Activated CD4-positive, alpha-beta T cell treated with anti-CD3 and anti-CD28 coated beads, Interleukin-2, amount 50 U/mL, for 16 hours (primary cell): Measurements from ENCODE around the gene ADIPOR2.
"Not testable (repeated sequence)": the region's sequence is repeated elsewhere in the genome, so short reads cannot be mapped to it uniquely, and the experiment has no call there.

Experiments
- DNase-seq: peaks from one replicate; pipeline ENCODE4 v3.0.0-alpha.2; 2020

The ADIPOR2 gene

DNA sequence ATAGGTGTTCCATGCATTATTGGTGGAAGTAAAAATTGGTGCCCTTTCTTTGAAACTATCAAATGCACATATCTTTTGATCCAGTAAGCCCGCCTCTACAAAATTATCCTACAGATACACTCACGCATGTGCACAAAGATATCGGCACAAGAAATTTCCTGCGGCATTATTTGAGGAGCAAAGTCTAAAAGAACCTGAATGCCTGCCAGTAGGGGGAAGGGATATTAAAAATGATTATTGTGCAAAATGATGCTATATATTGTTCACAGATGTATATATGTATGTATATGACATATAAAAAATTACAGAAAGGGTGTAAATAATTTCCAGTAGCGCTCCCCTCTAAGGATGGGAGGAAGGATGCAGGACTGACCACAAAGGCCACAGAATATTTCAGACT, 24.7 kb upstream of the ADIPOR2 start:
- no peak for DNase-seq

GRCh38 chr12:1666685-1667162, 24.1 kb upstream of the ADIPOR2 start:
- no peak for DNase-seq

GRCh38 chr12:1668833-1669543, 21.9 kb upstream of the ADIPOR2 start:
- DNase-seq: no peak

DNA sequence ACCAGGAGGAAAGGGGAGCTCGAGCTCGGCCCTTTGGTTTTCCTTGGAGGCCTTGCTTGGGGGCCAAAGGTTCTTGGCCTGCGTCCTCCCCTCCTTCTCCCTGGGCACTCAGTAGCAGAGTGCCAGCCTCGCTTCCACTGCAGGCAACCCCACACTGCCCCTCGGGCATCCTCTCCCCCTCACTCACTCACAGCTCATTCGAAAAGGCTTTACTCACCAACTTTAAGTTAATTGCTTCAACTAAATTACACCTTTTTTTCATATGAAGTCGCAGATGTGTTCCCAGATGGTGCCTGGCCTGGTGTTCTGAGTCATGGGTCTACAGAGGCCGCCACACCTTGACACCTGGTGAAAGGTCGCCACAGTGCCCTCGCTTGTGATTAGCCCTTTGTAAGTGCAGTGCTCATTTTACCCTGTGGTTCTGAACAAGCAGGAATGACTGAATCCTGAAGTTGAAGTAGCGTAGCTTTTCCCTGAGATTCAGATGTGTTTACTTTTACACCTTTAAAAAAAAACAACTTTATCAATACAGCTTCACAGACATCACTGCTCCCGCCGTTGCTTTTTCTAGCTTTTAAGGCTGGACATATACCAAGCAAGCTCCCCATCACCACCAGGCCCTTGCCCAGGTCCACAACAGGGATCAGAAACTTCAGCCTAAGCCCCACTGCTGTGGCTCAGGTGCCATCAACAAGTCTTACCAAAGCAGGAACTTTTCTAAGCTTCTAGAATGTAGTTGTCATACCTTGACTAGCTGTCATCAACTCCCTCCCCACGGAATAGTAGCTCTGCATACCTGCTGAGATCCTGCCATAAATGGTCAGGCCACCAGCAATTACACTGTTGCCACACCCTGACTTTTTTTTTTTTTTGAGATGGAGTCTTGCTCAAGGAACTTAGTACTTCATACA, 20.3 kb upstream of the ADIPOR2 start:
- DNase-seq: no peak

DNA sequence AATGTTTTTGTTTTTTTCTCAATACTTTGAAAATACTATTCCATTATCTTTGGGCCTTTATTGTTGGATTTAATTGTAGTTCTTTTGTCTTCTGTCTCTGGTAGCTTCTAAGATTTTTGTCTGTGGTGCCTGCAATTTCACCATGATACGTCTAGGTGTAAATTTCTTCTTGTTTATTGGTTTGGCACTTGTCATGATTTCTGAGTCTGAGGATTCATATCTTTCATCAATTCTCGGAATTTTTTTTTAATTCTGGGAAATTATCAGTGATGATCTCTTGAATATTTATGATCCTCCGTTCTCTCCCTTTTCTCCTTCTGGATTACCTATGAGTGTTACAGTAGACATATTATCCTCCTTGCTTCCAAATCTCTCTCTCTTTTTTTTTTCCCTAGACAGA, 14.8 kb upstream of the ADIPOR2 start:
- DNase-seq: no peak

DNA sequence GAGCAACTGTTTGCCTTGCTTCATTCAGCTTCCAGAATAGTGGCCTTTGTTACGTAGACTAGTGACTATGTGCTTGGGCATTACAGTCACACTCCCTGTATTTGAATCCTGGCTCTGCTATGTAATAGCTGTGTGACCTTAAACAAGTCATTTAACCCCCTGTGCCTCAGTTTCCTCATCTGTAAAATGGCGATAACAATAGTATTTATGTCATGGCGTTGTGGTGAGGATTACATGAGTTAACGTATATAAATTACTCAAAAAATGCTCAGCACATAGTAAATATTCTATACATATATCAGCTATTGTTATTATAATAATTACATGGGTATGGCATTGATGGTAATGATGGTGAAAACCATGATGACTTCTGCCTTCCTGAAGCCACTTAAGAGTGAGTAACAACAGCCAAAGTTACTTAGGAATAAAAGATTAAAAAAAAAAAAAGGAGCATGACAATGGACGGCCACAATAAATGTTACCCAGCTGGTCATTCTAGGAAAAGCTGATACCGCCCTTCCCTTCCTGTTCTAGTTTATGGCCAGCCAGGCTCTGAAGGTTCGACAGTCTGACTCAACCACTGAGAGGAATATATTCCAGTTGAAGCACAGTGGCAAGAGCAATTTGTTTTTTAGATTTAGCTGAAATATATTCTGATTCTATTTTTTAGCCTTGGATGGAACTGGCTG, 9.9 kb upstream of the ADIPOR2 start:
- DNase-seq: no peak

GRCh38 chr12:1681493-1681807, 9.4 kb upstream of the ADIPOR2 start:
- no peak for DNase-seq

DNA sequence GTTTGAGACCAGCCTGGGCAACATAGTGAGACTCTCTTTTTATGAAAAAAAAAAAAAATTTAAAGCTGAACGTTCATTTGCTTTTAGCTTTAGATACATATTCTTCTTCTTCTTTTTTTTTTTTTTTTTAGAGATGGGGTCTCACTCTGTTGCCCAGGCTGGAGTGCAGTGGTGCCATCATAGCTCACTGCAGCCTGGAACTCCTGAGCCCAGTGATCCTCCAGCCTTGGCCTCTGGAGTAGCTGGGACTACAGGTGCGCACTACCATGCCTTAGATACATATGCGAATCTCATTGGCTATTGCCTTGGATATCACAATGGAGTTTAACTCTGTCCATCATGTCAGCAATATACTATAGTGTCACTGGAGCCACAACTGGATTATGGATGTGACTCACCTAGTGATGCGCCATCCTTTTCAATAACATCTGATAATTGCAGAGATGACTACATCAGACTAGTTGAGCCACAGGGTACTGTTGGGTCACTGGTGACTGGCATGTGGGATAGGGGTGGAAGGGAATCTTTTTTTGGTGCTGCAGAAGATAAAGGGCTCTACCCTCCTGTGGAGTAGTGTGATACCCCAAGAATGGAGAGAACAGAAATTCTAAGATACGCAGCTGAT, 2.7 kb upstream of the ADIPOR2 start:
- DNase-seq: peak; percentile 5

DNA sequence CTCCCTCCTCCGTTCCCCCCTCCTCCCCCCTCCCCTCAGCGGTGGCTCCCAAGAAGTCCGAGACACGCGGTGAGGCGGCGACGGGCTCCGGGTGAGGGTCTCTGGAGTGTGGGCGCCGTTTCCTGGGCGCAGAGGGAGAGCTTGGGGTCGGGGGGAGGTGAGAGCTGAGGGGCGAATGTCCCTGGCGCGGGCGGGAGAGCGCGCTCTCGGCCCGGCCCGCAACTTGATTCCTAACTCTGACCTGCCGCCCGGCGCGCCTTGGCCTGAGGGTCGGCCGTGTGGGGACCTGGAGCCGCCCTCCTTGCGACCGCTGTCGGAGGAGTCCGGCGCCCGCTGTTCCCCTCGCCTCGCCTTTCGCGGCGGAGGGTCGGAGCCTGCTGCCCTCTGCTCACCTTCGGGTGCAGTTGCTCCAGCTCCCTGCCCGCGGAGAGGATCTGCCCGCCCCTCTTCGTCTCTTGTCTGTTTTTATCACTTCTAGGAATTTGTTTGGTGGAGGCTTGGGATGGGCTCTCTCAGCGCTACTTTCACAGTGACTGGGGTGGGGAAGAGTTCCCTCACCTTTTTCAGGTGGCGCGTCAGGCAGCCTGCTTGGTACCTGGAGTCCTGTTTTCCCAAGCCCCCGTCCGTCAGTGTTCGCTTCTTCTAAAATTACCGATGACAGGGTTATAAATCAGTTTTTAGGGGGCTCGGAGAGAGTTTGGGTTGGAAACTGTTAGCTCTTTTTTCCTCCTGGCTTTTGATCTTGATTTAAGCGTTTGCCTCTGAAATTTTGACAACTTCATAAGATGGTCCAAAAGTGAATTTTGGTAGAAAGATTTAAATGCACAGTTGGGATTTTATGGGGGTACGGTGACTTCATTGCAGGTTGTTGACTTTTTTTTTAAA, 495 bp downstream of the ADIPOR2 start:
- peak; percentile 31 for DNase-seq

- DNase-seq: no peak
Observed at GRCh38 chr12:1692226-1692625, 1.4 kb downstream of the ADIPOR2 start.

GRCh38 chr12:1692895-1693610, 2.2 kb downstream of the ADIPOR2 start:
- DNase-seq: no peak

GRCh38 chr12:1695097-1695496, 4.2 kb downstream of the ADIPOR2 start:
- DNase-seq: not testable (repeated sequence)

DNA sequence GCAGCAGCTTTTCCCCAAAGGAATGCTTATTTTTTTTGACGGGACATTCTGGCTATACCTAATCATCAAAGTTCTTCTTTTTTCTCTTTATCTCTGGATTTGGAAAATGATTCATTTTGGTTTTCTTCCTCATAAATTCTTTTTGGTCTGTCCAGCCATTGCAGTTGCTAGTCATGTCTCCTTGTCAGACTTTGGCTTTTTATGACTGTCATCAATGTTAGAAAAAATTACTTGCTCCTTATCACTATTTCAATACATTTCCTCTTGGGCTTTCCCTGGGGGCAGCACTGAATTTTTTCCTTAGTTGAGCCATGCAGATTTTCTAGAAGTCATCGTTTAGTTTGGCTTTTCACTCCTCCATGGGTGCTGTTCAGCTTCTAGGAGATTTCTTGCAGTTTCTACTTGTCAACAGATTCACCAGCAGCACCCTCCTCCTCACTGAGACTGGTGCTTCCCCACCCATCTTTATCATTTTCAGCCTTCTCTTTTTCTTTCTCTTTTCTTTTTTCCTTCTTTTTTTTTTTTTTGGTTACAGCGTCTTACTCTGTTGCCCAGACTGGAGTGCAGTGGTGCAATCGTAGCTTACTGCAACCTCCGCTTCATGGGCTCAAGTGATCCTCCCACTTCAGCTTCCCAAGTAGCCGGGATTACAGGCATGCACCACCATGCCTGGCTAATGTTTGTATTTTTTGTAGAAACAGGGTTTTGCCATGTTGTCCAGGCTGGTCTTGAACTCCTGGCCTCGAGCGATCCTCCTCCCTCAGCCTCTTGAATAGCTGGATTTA, 5.2 kb downstream of the ADIPOR2 start:
- no peak for DNase-seq

GRCh38 chr12:1696800-1697199, 5.9 kb downstream of the ADIPOR2 start:
- DNase-seq: no peak

DNA sequence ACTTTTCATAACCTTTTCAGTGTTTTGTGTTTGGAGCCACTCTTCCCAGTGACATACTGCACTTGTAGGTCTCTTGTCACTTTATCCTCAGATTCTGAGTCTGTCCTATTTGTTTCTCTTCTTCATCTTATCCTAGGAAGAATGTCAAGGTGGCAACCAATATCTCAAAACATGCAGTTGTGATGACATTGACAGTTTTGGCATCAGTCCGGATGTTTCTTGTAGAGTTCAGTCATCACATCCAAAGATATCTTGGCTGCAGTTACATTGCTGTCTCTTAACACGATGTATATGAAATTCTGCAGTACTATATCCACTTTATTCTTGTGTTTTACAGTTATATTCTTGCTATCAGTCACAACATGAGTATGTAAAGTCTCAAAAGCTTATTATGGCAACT, 6.4 kb downstream of the ADIPOR2 start:
- no peak for DNase-seq

DNA sequence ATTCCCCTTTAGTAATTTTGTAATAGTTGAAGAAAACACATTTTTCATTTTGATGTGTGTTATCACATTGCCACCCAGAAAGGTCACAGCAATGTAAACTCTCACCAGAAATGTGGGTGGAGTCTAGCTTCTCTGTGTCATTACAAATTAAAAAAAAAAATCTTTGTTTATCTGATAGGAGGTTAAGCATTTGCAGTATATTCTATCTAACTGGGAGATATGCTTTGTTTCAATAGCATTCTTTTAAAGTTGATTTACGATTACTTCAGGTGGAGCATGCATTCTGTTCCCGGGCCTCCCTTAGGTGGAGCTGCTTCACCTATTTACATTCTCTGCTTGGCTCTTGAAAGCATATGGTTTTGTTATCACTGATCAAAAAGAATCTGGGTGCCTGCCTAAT, 7.8 kb downstream of the ADIPOR2 start:
- no peak for DNase-seq

GRCh38 chr12:1702713-1703112, 11.8 kb downstream of the ADIPOR2 start:
- DNase-seq: no peak

- no peak for DNase-seq
Observed at GRCh38 chr12:1703771-1704722, 13.2 kb downstream of the ADIPOR2 start.
